Hypothalamus (tissue), 51 donors: ENCODE results near the gene C15orf40.

Experiments
- DNase-seq, 51 donors: peaks; one replicate each; lab custom pipeline; 2025; lab: John Stamatoyannopoulos, UW

Gene C15orf40

GRCh38 chr15:82995076-82995475 is 16.4 kb downstream of the C15orf40 start:
- no peak for DNase-seq

GRCh38 chr15:82993144-82993543 is 18.3 kb downstream of the C15orf40 start:
- DNase-seq, result no peak

- no peak for DNase-seq
These were observed 18.9 kb downstream of the C15orf40 start for GRCh38 chr15:82992436-82992998.

GRCh38 chr15:82986442-82986780 is 25.0 kb downstream of the C15orf40 start:
- no peak for DNase-seq

GRCh38 chr15:82985688-82986441 is 25.6 kb downstream of the C15orf40 start, which contains the start of gene RAMAC:
TSS of gene RAMAC (plus strand) at chr15:82986210. CDS start at chr15:82989019, 2,809 bp downstream.
- peak; percentile 58 to 96 (median 88) for DNase-seq

- no peak for DNase-seq
These were observed 30.5 kb downstream of the C15orf40 start for GRCh38 chr15:82980981-82981380.

- no peak for DNase-seq
These were observed 31.7 kb downstream of the C15orf40 start for GRCh38 chr15:82979726-82980125.

- no peak for DNase-seq
These were observed 33.0 kb downstream of the C15orf40 start for GRCh38 chr15:82978438-82978837.

- DNase-seq, result no peak
These were observed 34.4 kb downstream of the C15orf40 start for GRCh38 chr15:82977076-82977475.

GRCh38 chr15:82972990-82973389 is 38.4 kb downstream of the C15orf40 start:
- no peak for DNase-seq

- DNase-seq, result no peak
These were observed 40.0 kb downstream of the C15orf40 start for GRCh38 chr15:82971218-82971984.

GRCh38 chr15:82970696-82971095 is 40.7 kb downstream of the C15orf40 start:
- no peak for DNase-seq

GRCh38 chr15:82970078-82970686 is 41.3 kb downstream of the C15orf40 start:
- no peak for DNase-seq

- DNase-seq, result no peak
These were observed 42.1 kb downstream of the C15orf40 start for GRCh38 chr15:82969353-82969752.

GRCh38 chr15:82968066-82968465 is 43.4 kb downstream of the C15orf40 start:
- no peak for DNase-seq

- no peak for DNase-seq
These were observed 44.8 kb downstream of the C15orf40 start for GRCh38 chr15:82966671-82967071.

GRCh38 chr15:82964890-82965289 is 46.5 kb downstream of the C15orf40 start:
- no peak for DNase-seq

GRCh38 chr15:82963471-82964341 is 47.7 kb downstream of the C15orf40 start:
- DNase-seq, result no peak

GRCh38 chr15:82960766-82961165 is 50.7 kb downstream of the C15orf40 start:
- DNase-seq, result no peak

- DNase-seq, result no peak
These were observed 52.0 kb downstream of the C15orf40 start for GRCh38 chr15:82959423-82959822.
